Measurements from ENCODE around the gene TRIM40.

The TRIM40 gene

DNA sequence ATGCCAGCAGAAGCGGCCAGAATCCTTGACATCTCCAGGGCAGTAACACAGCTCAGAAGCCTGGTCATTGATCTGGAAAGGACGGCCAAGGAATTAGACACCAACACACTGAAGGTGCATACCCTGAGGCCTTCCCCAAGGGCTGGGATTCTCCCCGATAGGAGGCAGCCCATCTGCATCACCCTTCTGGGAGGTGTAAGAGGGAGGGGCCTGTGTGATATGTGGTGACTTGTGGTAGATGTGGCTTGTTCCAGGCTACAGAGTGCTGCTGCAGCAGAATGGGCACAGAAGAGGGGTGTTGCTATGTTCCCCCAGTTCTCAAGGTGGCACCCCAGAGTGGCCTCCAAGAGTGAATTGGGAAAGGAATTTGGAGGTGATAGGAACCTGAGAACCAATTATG, 11.2 kb downstream of the TRIM40 start:
- DNase-seq (ENCODE audit: low read depth, low spot score): no peak

DNA sequence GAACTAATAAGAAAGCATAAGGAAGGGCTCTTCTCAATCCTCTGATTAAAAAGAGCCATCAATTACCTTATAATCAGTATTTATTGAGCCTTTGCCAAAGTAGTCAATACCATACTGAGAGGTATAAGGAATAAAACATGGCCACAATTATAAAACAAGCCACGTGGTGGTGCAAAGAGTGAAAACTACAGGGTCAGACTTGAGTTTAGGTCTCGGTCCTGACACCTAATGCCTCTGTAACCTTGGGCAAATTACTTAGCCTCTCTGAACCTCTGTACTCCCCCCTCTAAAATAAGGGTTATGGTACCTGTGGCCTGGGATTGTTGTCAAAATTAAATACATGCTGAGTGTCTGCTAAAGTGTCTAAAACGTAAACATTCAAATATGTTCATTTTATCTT, 13.3 kb downstream of the TRIM40 start:
- no peak for DNase-seq (ENCODE audit: low read depth, low spot score)

DNA sequence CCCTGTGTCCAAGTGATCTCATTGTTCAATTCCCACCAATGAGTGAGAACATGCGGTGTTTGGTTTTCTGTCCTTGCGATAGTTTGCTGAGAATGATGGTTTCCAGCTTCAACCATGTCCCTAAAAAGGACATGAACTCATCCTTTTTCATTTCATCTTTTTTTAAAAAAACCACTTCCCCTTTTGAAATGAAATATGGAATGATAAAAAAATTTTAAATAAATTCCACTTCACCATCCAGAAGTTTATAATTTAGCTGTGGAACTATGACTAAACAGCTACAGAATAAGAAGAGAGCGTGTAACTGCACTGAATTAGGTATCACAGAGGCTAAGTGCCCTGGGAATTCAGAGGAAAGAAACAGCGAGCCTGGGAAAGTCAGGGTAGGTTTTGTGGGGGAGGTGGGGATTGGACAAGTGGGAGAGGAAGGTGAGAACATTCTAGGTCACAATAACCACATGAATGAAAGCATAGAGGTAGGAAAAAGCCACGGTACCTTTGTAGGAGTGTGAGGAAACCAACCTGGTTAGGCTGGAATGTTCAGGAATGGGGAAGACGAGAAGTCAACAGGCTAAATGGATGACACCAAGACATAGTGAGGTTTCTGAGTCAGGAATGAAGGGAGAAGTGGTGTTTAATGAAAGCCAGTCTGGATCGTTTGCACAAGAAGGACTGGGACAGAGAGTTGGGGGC, 14.1 kb downstream of the TRIM40 start:
- no peak for DNase-seq (ENCODE audit: low read depth, low spot score)

DNA sequence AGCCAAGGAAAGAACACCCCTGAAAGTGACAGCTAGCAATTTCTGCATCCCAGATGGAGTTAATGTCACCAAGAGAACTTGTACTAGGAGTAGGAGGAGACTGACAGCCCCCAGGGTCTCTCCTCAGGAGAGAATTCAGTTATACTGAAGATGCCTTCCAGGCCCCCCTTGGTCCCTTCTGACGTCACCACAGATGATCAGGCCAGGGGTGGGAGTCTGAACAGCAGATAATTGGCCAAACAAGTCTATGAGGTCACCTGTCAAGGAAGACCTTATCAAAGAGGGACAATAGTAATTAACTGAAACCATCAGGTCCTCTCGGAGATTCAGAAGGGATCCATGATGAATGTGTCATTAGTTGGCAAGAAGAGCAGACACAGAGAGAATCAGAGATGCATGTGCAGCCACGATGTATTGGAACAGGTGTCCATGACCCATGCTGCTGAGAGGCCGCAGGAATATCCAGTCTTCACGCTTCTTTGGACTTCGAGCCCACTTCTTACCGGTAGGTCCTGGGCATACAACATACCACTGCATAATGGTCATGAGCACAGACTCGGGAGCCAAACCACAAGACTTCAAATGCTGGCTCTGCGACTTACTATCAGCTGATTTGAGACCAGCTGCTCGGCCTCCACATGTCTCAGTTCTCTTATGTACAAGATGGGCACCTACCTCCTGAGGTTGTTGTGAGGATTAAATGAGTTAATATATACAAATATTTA, 14.9 kb downstream of the TRIM40 start:
- DNase-seq (ENCODE audit: low read depth, low spot score): no peak

DNA sequence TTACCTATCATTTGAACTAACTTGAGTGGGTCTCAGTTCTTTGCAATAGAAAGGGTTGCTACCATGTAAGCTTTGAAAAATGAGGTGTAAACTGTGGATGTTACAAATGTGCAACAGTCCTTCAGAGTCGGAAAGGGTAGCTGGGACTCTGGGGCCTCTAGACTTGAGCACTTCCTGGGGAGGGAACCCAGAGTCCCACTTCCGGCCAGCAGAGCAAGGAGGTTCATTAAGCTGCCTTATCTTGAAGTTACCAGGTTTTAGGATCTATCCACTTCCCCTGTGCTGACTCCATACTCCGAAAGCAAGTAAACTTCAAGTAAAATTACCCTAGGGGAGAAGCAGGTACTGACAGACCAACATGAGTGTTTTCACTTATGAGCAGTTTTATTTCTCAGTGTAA, 15.6 kb downstream of the TRIM40 start:
- DNase-seq (ENCODE audit: low read depth, low spot score): no peak

DNA sequence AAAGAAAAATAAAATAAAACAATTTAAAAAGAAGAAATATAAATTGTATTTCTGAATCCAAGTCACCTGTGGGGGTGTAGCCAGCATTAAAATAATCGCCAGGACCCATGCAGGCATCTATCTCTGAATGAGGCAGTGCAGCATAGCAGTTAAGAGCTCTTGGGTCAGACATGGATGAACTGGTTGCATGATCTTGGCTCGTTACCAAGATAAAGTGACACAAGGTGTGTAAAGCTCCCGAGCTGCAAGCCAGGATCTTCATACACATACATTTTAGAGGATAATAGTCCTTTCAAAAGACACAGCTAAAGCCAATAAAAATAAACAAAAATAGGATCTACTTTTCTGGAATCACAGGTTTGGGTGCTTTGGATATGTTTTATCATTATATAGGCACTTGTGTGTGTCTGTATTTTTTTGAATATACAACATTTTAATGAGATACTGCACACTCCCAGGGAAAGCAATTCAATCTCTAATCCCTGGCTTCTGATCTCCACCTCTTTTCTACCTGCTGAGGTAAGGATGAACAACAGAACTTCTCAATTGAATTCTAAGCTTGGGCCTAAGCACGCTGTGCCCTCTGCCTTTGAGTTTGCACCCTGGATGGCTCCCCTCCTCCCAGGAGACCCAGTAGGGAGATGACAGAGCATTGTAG, 16.2 kb downstream of the TRIM40 start:
- DNase-seq (ENCODE audit: low read depth, low spot score): no peak

- DNase-seq (ENCODE audit: low read depth, low spot score): no peak
Observed at GRCh38 chr6:30152910-30153610, 17.1 kb downstream of the TRIM40 start.

DNA sequence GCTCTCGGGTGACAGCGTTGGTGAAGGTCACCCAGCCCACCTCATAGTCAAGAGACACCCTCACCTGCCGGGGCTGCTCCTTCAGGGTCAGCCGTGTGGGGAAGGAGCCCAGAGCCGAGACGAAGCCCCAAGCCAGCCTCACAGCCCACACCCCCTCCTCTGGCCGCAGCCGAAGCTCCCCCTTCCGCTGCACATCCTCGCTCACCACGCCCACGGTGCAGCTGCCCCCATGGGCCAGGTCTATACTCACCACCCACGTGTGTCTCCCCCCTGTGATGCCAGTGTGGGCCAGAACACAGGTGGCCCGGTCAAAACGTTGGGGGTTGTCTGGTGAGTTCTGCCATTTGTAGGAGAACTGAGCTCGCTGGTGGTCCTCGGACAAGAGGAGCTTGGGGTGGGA, 18.1 kb downstream of the TRIM40 start:
- no peak for DNase-seq (ENCODE audit: low read depth, low spot score)

DNA sequence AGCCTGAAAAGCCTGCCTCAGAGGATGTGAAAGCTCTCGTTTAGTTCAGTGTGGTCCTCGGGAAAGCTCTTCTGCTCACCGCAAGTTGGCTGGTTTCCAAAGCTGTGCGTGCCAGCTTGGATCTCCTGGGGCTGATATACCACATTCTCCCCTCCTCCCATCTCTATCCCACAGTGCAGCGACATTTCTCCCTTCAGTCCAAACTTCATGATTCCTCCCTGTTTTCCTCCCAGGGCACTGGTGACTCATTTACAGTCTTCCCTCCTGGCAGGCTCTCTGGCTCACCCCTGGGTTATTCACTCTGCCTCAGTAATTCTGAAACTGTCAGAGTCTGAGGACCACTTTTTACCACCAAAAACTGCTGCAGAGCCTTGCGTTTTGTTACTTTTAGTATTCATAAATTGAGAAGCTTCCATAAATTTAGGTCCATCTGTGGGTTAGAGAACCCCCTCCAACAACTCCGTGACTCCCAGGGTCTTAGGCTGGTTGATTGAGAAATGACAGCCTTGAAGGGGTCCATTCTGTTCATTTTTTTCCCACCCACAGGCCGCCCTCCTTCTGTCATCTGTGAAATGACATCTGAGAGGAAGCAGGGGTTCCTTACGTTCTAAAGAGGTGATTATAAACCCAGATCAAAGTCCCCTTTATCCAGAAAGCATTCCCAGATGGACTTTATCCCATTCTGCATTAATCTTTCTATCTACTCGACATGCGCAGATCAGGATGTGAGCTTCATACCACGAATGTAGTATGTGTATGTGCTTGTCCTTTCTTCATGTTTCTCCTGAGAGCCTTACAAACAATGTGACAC, 19.0 kb downstream of the TRIM40 start:
- DNase-seq (ENCODE audit: low read depth, low spot score): no peak

GRCh38 chr6:30155520-30156261, 19.8 kb downstream of the TRIM40 start:
- no peak for DNase-seq (ENCODE audit: low read depth, low spot score)

DNA sequence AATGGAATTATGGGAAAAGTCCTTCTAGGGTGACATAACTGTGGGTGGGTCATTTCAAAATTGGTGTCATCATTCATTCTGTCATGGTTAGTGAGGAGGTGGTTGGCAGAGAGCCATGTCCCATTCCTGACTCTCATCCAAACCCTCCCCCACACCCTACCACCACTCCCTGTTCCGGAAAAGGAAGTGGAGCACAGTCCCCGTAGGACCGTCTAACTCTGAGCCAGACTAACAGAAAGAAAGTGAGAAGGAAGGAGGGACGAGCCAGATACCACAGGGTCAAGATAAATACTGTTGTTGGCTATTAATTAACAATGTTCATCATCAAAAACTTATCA, 20.3 kb downstream of the TRIM40 start:
- DNase-seq (ENCODE audit: low read depth, low spot score): no peak

DNA sequence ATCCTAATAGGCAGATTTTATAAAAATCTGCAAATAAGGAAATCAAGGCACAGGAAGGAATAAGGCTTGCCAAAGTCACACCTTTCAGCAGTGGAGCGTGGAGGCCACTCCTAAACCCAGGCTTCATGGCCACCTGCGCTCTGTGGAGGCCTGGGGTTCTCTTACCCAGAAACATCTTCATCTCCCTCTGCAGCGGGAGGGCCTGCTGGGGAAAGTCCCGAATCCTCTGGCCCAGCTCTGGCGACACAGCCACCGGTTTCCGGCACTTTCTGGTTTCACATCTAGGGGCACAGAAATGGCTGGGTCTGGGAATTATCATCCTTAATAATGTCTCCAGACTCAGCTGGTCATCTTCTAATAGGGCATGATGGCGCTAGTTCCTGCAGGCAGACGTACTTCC, 20.8 kb downstream of the TRIM40 start:
- no peak for DNase-seq (ENCODE audit: low read depth, low spot score)

- DNase-seq (ENCODE audit: low read depth, low spot score): no peak
Observed at GRCh38 chr6:30157581-30157980, 21.6 kb downstream of the TRIM40 start.

DNA sequence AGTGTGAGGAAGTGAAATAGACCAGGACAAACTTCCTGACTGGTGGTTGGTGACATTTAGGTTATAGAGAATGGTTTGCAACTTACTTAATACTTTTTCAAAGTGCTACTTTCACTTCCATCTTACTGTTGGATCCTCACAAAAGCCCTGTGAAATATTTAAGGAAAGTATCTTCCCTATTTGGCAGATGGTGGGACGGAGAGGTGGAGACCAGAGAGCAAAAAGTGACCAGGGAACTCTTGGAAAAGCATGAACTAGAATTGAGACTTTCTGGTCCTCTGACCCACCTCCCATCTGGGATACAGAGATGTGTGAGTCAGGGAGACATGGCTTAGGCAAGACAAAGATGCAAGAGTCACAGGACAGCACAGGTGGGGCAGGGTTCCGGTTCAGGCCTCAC, 22.1 kb downstream of the TRIM40 start:
- no peak for DNase-seq (ENCODE audit: low read depth, low spot score)

DNA sequence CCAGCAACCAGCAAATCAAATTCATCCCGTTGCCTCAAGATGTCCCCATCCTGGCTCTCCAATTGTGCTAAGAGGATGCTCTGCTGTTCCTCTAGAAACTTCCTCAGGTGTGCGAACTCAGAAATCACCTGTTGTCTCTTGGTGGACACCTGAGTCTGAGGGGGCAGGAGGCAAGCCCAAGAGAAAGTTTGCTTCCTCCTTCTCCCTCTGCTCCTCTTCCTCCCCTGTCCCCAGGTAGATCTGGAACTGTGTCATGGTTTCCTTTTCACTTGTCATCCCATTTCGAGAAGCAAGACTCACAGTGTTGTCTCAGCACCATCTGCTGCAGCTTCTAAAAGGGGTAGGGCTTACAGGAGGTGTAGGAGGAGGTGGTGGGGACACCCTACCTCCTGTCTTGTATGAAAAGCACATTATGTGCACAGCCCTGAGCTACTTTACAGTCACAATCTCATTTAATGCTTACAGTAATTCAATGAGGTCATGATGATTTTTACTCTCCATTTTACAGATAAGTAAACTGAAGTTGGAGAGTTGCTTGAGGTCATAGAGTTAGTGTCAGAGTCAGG, 22.6 kb downstream of the TRIM40 start:
- DNase-seq (ENCODE audit: low read depth, low spot score): no peak

DNA sequence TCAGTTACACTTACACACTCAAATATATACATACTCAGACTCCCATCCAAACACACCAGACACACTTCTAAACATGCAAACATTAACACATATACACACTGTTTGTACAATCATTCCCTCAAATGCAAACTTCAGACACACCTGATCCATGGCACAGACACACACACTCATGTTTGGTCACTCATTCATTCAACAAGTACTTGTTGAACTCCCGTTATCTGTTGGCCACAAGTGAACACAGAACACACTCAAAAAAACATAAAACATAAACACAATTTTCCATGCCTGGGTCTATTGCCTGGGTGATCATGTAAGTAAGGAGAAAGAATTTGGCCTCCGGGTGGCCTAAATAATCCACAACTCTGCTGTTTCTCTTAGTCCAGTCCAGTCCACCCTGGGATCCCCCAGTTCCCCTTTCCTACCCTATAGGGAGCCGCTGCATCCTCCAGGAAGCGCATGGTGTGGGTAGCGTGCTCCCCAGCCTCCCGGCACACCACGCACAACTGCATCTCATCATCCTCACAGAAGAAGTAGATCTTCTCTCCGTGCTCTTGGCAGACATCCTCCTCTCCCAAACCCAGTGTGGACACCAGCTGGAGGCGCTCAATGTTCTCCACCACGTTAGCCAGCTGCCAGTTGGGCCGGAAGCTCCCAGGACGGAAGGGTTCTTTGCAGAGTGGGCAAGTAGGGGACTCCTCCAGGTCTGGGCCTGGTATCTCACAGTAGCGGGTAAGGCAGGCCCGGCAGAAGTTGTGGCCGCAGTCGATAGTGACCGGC, 24.3 kb downstream of the TRIM40 start:
- DNase-seq (ENCODE audit: low read depth, low spot score): no peak

GRCh38 chr6:30160785-30161531, 25.0 kb downstream of the TRIM40 start, which contains the start of gene TRIM10:
TRIM10 (minus strand) TSS chr6:30161211; CDS start chr6:30160858, 353 bp downstream.
- DNase-seq (ENCODE audit: low read depth, low spot score): no peak

DNA sequence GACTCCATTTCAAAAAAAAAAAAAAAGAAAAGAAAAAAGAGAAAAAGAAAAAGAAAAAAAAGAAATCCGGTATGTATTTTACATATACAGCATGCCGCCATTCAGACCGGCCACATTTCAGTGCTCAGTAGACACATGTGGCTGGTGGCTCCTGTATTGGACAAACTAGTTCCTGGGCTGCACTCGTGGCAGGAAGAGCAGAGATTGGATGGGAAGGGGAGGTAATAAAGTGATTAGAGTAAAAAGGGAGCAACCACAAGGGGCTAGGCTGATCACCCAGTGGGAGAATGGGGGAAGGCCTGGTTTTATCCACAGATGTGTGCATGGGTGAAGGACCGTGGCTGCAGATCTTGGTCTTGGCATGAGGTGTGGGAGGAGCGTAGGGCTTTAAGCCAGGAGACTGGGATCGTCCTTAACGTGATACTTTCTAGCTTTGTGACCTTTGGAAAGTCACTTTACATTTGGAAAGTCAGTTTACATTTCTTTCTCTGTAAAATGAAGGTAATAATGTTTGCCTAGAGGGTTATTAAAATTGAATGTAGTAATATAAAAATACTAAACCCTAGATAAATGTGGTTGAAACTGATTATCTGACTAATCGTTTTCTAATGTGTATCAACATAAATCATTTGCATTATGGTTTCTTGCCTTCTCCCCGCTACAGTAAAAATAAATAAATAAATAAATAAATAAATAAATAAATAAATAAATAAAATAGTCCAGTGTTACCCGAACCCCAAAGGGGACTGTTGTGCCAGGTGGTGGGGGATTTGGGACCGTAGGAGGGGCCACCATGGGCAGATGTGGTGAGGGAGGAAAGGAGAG, 26.5 kb downstream of the TRIM40 start:
- DNase-seq (ENCODE audit: low read depth, low spot score): no peak

All from smooth muscle cell of the brain vasculature (primary cell).